ENCODE data around the gene GAA. TPM values are rescaled to one million over a fixed set of nuclear protein-coding genes. Genes with fewer than 3 reads are reported as not detected.

The GAA gene
- 10 to 100 TPM; 39.4 to 59.9 (median 45.3) TPM for total RNA-seq

GRCh38 chr17:80101011-80101945, at the start of gene GAA:
TSS of gene GAA (plus strand) at chr17:80101581. CDS start at chr17:80104587, 3,006 bp downstream.
- Histone ChIP-seq H3K9me3 (no peaks in the 10 kb centered on the region), H3K27me3 (no peaks in the 10 kb centered on the region), H3K36me3 (no peaks in the 10 kb centered on the region), H3K4me3 (peak within 1 kb of the TSS; percentile 96), H3K4me1 (peaks cover 41% of the 10 kb centered on the region), H3K27ac (peak within 1 kb of the TSS; percentile 71)
- TF ChIP-seq CTCF (IDR thresholded peaks at IDR 0.05) (peak; percentile 76 to 96), POLR2AphosphoS5 (IDR thresholded peaks at IDR 0.05) (no peak), EP300 (IDR thresholded peaks at IDR 0.05) (no peak), POLR2A (IDR thresholded peaks at IDR 0.05) (peak in 1 of 2 donors; percentile 2)
- peak; percentile 88 to 90 for DNase-seq (ENCODE audit: low spot score in 2 of 2)
- under 1% methylated on average over 49 of the region's 114 CpGs for WGBS

- H3K4me1 ChIP-seq = no peaks in the 10 kb centered on the region
- no peaks in the 10 kb centered on the region for H3K27me3 ChIP-seq
- WGBS = 93% methylated on average over 11 of the region's 11 CpGs
- no peak overlapping the region for H3K27ac ChIP-seq
- no peak overlapping the region for H3K4me3 ChIP-seq
- no peaks in the 10 kb centered on the region for H3K9me3 ChIP-seq
- peaks cover 7% of the 10 kb centered on the region for H3K36me3 ChIP-seq
- no peak for TF ChIP-seq POLR2AphosphoS5 (IDR thresholded peaks at IDR 0.05)
- no peak for TF ChIP-seq EP300 (IDR thresholded peaks at IDR 0.05)
- TF ChIP-seq CTCF (IDR thresholded peaks at IDR 0.05) = no peak
- no peak for TF ChIP-seq POLR2A (IDR thresholded peaks at IDR 0.05)
- no peak for DNase-seq (ENCODE audit: low spot score in 2 of 2)
These were observed 49.7 kb upstream of the GAA start for GRCh38 chr17:80051681-80052080.

DNA sequence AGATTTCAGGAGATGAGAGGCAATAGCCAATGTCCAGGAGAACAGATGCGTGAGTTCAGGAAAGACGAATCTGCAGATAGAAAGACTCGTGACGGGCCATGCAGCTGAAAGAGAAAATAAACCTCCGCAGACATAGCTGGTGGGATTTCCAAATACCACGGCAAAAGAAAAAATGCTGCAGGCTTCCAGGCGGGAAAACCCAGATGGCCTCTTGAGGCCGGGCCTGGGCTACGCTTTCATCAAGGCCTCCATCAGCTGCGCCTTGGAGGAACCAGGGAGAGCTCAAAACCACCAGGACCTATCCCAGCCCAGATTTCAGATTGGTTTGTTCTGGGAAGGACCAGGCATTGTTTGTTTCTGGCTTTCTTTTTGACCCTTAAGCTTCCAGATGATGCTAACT, 48.3 kb upstream of the GAA start:
- peaks cover 7% of the 10 kb centered on the region for H3K36me3 ChIP-seq
- WGBS = 85% methylated on average over 10 of the region's 10 CpGs
- no peak overlapping the region for H3K27ac ChIP-seq
- DNase-seq (ENCODE audit: low spot score in 2 of 2) = no peak
- TF ChIP-seq CTCF (IDR thresholded peaks at IDR 0.05) (no peak), EP300 (IDR thresholded peaks at IDR 0.05) (no peak), POLR2AphosphoS5 (IDR thresholded peaks at IDR 0.05) (no peak)
- H3K27me3 ChIP-seq = no peaks in the 10 kb centered on the region
- no peaks in the 10 kb centered on the region for H3K9me3 ChIP-seq
- H3K4me3 ChIP-seq = no peak overlapping the region
- H3K4me1 ChIP-seq = no peaks in the 10 kb centered on the region

- no peak overlapping the region for H3K27ac ChIP-seq
- no peaks in the 10 kb centered on the region for H3K4me1 ChIP-seq
- H3K4me3 ChIP-seq = no peak overlapping the region
- TF ChIP-seq CTCF (IDR thresholded peaks at IDR 0.05) = no peak
- no peak for TF ChIP-seq EP300 (IDR thresholded peaks at IDR 0.05)
- no peak for TF ChIP-seq POLR2AphosphoS5 (IDR thresholded peaks at IDR 0.05)
- TF ChIP-seq POLR2A (IDR thresholded peaks at IDR 0.05) = no peak
- WGBS = 91% methylated on average over 9 of the region's 9 CpGs
- DNase-seq (ENCODE audit: low spot score in 2 of 2) = no peak
- no peaks in the 10 kb centered on the region for H3K9me3 ChIP-seq
- H3K36me3 ChIP-seq = peaks cover 3% of the 10 kb centered on the region
- no peaks in the 10 kb centered on the region for H3K27me3 ChIP-seq
These were observed 45.8 kb upstream of the GAA start for GRCh38 chr17:80055597-80055996.

DNA sequence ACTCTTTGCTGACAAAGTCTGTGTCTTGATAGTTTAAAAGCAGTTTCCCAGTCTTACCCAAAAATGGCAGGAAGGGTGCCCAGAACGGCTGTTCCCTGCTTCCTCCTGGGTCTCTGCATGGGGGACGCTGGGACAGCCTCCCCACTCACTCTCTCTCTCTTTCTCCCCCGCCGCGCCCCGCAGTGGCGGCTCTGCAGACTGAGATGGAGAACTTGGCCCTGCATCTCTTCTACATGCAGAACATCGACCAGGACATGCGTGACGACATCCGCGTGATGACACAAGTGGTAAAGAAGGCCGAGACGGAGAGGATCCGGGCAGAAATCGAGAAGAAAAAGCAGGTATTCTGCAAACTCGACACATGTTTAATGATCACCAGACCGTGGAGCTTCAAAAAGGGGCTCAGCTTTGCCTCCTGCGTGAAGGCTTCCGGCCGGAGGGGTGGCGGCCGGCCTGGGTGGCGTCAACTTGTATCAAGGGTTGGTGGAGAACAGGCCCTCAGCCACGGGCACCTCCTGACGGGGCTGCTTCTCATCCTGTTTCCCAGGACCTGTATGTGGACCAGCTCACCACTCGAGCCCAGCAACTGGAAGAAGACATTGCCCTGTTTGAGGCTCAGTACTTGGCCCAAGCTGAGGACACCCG, 42.9 kb upstream of the GAA start:
- no peak for TF ChIP-seq POLR2A (IDR thresholded peaks at IDR 0.05)
- no peak for TF ChIP-seq POLR2AphosphoS5 (IDR thresholded peaks at IDR 0.05)
- no peak for TF ChIP-seq EP300 (IDR thresholded peaks at IDR 0.05)
- no peak for TF ChIP-seq CTCF (IDR thresholded peaks at IDR 0.05)
- no peaks in the 10 kb centered on the region for H3K9me3 ChIP-seq
- 94% methylated on average over 28 of the region's 28 CpGs for WGBS
- no peaks in the 10 kb centered on the region for H3K36me3 ChIP-seq
- H3K27ac ChIP-seq = no peak overlapping the region
- no peaks in the 10 kb centered on the region for H3K4me1 ChIP-seq
- no peak overlapping the region for H3K4me3 ChIP-seq
- H3K27me3 ChIP-seq = no peaks in the 10 kb centered on the region
- DNase-seq (ENCODE audit: low spot score in 2 of 2) = no peak
